DMS153 treated with DMSO at 0.1 percent for 48 hours (cell line): ENCODE data around the gene TMEM132D.
A peak's percentile ranks its signal among the peaks of the same experiment; 100 is the strongest.

Source experiments
- DNase-seq: peaks from one replicate; lab custom pipeline; 2025; ENCODE audit not compliant: unreplicated experiment; lab: John Stamatoyannopoulos, UW

The TMEM132D gene

DNA sequence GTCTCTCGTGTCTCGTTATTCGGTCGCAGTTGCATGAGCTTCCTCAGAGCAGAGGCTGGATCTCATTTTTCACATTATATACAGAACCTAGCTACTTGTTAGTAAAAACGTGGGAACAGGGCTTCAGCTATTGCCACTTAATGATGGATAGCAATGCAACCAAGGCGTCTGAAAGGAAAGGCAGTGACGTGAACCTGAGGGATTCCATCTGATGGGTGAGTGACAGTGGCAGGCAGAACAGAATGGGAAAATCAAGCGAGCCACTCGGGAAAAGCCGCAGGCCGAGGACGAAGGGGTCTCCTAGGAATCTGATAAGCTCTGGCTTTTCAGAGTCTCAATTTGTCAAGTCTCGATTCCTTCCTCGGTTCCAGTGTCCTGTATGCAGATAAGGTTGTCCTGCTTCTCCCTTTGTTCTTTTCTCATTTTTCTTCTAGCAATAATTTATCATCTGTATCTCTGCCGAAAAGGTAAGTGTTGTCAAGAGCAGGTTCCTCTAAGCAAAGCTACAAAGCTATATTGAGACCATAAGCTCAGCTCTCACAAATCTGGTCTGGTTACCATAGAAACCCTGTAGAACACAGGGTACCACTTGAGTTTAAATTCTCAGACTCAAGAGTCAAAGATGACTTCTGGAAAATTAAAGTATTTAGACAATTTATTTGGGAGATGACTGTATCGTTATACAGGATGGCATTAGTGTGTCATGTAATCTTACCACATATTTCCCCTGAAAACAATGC lies 633.9 kb downstream of the TMEM132D start:
- no peak for DNase-seq

DNA sequence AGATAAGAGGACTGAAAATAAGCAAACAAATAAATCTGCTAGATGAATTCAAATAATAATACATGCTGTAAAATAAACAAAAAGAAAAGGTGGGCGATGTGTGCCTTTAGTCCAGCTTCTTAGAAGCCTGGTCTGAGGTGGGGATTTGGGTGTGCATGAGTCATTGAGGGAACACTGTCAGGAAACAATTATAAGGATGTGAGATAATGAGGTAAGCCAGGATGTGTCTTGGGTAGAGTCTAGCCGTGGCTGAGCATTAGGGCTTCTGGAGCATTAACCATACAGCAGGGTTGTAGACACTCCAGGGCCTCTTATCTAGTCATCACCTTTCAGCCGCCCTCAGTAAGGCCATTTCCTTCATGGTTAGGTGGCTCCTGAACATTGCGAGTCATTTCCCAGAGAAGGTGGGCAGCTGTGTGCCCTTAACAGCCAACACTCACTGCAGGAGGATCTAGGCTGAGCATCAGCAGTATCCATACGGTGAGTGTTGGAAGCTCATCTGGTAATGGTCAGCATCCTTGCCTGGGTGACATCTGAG lies 645.0 kb downstream of the TMEM132D start:
- DNase-seq, result no peak

DNA sequence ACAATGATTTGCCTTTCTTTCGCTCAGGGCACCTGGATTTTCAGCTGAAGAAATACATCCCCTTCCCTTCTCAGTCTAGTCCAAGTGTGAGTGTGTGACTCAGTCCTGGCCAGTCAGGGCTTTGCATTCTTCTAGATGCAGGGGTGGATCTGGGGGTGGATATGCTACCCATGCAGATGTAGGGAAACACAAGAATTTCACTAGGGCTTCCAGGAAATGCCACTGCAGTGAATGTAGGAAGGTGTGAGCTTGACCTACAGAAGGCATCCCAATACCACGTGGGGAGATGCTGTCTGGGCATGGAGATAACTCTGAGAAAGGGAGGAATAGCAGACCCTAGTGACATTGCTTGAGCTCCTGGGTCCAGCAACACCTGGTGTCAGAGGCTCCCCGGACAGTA lies 646.3 kb downstream of the TMEM132D start:
- no peak for DNase-seq

DNA sequence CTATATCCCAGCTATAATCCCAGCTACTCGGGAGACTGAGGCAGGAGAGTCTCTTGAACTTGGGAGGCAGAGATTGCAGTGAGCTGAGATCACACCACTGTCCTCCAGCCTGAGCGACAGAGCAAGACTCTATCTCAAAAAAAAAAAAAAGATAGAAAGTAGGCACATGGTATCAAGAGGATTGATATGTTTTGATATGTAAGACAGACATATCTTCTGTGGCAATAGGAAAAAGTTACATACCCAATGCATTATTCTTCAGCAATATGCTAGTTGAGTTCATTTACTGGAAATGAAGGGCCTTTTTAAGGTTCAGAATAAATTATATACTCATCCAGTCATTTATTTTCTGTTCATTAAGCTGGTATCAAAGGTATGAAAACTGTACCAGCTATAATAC lies 657.2 kb downstream of the TMEM132D start:
- DNase-seq, result no peak

DNA sequence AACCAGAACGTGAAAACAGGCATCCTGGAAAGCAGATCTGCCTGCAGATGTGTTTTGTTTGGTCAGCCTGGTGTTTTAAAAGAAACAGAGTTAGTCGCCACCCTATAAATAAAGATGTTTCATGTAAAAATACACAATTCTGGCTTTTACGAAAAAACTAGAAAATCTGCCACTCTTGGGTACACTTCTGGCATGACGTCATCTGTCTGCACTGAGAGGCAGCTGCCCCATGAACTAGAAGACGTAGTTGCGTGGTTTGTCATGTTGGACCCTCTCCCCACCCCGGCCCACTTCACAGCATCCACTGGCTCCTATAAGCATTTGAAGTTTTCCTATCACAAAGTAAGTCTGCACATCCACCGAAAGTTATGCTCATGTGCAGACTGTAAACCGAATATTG lies 658.1 kb downstream of the TMEM132D start:
- DNase-seq, result no peak

DNA sequence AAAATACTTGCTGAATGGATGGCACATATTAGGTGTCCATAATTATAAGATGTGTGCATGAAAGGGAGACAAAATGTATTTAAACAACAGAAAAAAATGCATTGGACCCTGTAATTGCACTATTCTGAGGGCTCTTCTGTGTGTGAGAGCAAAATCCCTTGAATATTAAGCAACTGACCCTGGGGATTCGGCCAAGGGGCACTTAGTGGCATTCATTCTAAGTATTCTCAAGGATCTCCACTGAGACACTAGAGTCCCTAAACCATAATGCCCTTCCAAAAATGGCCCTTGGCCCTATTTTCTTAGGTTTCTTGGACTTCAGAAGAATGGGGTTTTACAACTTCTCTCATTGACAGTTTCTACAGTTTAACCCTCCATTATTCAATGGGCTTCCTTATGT lies 662.0 kb downstream of the TMEM132D start:
- no peak for DNase-seq

DNA sequence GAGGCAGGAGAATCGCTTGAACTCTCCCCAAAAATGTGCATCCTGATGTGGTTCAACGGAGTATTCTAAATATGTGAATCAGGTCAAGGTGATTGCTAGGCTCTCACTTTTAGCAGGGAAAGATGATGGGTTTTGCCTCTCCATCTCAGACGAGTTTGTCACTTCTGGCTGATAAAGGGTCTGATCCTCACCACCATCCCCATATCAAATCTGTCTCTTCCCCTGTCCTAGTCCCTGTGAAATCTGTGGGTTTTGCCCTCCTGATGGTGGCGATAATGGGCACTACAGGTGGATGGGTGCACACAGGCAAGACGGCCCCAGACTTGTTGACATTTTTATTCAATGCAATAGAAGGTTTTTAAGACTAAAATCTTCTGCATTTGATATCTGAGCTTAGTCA lies 665.9 kb downstream of the TMEM132D start:
- no peak for DNase-seq

DNA sequence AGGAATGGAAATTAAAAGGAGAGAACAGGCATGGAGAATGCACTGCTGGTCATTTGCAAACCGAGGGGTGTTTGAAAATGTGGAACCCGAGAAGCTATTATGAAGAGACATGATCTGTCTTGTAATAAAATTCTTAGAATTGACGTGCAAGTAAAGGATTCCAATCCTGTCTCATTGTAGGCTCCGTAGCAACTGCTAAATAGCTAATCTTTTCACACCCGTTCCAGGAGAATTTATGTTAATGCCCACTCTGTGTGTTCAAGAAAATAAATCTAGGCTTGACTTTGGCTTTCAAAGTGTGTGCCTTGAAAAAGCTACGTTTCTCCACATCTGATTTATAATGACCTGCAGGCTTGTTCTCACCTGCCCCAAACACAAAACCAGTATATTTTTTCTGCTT lies 669.6 kb downstream of the TMEM132D start:
- DNase-seq, result no peak

DNA sequence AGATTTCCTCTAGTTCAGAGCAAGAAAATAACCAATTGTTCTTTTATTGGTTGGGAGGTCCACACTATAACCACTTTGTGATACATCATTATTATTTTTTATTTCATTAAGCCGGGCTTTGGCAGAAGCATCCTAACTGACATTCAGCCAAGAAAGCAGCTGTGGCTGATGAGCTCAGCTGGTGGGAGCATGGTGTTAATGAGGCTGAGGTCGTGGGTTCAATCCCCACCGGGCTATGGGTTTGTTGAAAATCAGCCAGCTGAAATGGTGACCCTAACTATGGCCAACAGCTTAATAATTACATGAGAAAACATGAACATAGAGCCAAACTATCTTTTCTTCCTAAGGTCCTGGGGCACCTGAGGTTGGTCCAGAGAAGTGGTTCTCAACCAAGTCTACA lies 672.3 kb downstream of the TMEM132D start:
- DNase-seq, result no peak

DNA sequence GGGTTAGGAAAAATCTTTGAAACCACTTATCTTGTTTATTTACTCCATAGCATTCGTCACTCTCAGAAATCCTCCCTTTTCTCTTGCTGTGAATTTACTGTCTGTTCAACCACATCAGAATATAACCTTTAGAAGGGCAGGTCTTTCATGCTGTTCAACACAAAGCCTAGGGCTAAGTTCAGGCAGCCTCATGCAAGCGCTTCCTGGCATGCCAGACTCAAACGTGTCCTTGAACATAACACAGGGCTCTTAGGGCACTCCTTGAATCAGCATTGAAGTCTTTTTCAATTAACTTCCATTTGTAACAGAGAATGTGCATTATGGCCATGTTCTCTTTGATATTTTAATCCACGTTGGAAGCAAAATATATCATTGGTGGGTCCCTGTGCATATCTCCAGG lies 672.8 kb downstream of the TMEM132D start:
- DNase-seq, result no peak

DNA sequence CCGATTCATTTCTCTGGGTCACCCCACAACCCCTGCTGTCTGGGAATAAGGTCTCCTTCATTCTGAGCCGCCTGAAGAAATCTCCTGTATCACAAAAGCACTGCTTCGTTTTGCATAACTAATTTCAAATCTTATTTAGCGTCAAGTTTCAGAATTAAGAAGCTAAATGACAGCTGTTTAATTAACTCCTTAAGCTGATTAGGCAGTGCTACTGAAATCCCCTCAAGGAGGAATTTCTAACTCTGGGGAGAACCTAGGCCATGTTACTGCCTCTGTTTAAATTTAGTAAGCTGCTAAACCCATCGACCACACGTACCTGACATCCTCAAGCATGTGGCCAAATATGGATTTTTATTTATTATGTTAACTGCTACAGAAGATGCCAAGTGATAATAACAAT lies 677.0 kb downstream of the TMEM132D start:
- no peak for DNase-seq

DNA sequence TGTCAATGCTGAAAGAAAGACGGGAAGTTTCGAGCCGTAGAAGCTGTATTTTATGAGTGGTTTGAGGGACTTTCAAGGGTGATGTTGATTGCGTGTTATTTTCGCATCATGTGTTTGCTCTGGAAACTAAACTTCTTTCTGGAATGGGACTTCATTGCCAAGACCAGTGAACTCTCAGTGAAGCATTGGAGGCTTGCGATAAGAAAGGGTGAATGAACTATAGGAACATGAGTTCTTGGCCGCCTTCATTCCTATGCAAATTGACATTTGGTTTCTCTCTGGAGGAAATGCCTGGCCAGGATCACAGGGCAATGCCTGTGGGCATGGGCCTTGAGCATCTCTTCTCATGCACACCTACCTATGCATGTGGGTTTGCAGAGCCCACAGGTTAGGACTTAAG lies 677.8 kb downstream of the TMEM132D start:
- no peak for DNase-seq

DNA sequence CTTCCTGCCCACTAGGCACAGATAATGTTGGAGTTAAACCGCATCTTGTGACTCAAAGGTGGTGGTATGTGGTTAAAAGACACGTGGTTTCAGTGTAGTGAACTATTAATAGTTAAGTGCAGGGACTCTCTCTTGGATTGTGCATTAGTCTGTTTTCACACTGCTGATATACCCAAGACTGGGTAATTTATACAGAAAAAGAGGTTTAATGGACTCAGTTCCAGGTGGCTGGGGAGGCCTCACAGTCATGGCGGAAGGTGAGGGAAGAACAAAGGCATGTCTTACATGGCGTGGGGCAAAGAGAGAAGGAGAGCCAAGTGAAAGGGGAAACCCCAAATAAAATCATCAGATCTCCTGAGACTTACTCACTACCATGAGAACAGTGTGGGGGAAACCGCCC lies 688.3 kb downstream of the TMEM132D start:
- no peak for DNase-seq

DNA sequence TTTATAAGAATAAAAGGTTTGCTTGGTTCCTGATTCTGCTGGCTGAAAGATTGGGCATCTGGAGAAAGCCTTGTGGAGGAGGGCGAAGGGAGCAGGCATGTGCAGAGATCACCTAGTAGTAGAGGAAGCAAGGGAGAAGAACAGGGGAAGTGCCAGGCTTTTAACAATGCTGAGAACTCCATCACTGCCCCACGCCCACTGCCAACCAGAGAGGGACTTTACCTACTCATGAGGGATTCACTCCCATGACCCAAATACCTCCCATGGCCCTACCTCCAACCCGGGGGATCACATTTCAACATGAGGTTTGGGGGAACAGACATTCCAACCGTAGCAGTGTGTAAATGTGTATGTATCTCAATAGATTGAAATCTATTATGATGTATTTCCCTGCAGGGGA lies 690.3 kb downstream of the TMEM132D start:
- DNase-seq, result no peak

DNA sequence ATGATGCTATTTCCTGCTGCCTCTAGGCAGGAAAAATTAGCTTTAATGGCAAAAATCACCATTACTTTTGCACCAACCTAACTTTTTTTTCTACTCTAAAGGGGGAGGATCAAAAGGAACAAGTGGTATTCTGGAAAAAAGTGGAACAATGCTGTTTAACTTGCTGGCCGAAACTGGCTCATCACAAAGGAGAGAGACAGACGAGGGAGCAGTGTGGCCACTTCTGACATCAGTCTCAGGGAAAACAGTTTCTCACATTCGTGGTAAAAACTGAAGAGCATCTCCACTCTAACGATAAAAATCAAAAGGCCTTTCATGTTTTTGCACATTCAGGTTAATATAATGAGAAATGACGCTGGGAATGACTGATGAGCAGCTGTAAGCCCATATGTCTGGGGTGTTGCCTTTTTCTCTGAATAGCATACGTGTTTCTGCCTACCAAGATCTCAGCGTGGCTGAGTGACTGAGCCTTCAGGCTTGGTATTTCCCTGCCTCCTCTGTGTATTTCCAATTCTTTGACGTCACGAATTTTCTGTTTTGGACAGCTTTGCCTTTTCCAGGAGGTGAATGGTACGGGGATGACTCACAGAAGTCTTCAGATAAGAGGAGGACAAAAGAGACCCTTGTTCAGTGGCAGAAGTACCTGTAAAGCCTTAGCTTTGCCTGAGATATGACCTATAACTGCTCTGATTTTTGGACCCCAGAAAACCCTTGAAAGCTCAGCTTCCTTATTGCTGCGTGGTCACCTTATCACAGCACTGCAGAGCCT lies 691.8 kb downstream of the TMEM132D start:
- DNase-seq, result no peak

DNA sequence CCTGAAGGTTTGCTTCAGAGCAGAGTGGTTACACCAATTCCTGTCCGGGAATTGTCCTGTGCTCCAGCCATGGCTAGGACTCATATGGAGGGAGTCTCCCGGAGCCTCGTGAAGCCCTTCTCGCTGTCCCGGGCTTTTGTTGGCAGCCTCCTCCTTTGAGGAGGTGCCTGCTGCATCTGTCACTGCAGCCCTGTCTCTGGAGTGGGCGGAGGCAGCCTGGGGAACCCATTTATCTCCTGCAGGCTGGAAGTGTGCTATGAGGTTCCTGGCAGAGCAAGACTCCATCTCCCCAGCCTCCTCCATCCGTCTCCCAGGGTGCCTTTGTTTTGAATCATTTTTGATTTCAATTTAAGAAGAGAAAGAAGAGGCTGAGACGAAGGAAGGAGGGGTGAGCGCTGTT lies 695.3 kb downstream of the TMEM132D start:
- no peak for DNase-seq

DNA sequence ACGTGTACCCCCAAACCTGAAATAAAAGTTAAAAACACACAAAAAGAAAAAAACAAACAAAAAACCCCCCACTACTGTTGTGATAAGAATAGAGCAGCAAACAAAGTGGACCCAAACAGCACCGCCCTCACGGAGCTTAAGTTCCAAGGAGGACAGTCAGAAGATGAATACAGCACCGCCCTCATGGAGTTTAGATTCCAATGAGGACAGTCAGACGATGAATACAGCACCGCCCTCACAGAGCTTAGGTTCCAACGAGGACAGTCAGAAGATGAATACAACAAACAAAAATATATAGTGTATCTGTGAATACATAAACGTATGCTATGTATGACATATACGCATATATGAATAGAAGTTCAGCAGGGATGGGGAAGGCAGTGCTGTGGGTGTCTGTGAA lies 696.7 kb downstream of the TMEM132D start:
- DNase-seq, result no peak

DNA sequence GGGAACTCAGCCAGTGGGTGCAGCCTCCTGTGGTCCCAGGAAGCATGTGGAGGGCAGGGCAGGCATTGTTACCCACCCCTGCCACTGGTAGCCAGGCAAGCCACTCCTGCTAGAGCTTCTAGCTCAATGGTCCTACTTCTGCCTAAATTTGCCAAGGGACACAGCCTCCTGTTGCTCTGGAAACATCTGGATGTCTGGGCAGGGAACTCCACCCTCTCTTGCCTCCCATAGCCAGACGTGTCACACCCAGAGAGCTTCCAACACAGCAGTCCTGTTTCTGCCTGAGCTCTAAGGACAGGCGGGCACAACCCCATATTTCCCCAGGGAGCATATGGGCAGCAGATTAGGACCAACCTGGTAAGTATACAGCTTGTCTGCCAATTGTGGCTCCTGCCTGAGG lies 700.4 kb downstream of the TMEM132D start:
- no peak for DNase-seq

DNA sequence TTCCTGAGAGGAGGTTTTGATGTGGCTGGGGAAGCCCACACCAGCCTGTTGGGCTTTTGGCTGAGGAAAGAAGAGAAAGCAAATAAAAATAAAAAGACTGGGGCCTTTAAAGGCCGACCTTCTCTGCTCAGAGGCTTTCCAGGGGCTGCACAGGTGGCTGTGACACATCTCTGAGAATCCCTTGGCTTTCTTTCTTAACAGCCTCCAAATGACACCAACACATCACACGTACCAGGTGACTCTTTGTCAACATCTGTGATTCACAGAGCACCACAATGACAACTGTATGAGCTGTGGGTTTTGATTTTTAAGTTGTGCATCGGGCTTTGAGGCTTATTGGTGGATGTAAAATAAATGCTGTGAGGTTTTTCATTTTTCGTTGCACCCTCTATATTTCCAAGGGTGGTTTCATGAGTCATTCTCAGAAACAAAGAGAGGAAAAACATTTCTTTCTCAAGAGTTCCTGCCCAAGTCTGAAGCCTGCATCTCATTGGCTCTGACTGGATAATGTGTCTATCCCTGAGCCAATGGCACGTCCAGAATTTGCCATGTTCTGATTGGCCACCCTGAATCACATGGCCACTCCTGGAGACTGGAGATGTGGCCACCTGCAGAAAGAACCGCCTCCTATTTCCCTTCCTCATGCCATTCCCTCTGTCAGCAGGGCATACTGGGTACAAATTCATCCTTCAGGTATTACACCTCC lies 701.6 kb downstream of the TMEM132D start:
- DNase-seq, result no peak

DNA sequence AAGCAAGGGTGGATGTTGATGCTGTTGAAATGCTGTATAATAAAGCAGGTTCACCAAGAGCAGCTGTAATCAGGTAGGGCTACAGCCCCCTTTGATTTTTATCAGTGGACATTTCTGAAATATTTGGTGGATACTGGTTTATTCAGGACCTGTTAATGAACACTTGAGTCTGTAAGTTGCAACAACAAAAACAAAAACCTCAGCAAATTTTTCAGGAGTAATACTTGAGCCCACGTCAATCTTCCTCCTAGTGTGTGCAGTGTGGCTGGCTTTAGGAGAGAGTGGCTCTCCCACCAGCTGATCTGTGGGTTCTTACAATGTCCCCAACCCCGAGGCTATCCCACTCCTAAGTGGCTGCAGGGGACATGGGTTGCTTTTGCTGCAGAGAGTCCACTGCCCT lies 702.8 kb downstream of the TMEM132D start:
- no peak for DNase-seq

DNA sequence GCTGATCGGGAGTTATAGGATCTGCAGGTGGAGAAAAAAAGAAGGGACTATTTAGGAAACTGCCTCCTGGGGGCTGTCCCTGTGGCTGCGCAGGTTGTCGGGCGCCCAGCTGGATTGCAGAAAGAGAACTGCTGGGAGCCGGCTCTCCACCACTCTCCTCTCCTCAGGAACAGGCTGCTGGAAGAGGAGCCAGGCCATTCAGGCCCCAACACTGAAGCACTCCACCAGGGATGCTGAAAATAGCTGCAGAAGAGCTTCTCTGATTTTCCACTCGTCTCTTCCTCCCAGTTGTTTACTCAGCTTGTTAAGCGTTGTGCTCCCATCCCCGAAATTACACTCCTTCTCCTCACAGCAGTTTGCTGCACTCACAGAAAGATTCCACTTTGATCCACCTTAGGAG lies 703.2 kb downstream of the TMEM132D start:
- DNase-seq, result peak; percentile 2

DNA sequence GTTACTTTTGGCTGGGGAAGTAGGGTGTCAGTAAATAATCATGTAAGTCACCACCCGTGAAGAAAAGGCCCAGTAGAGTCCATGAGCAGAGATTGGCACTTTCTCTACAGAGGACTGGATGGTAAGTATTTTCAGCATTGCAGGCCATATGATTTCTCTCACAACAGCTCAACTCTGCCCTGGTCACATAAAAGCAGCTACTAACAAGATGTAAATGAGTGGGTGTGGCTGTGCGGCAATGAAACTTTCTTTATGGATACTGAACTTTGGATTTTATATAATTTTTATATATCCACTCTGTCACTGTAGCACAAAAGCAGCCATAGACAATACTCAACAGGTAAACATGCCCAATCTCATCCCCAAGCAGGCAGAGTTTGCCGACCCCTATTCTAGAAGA lies 706.9 kb downstream of the TMEM132D start:
- no peak for DNase-seq
